PC-3 (cell line): ENCODE data around the gene BBS2. TPM values are rescaled to one million over a fixed set of nuclear protein-coding genes. Genes with fewer than 3 reads are reported as not detected.

Experiments
- ATAC-seq: fragments of 200-7000 bp; cut with Tn5 transposase; 2 replicates; pipeline ENCODE4 v1.9.1; 2020; ENCODE audit warnings: mild to moderate bottlenecking, moderate library complexity
- BruUV-seq: library from RNA; stranded (reverse); fragments of 400-500 nt; replicated peaks from 2 replicates; lab custom pipeline; 2021; lab: Mats Ljungman, UMichigan
- CTCF ChIA-PET: fragments of 300-600 bp; sonication (Branson Sonifier 250); formaldehyde crosslinking; loops from one replicate; lab custom pipeline; 2022; ENCODE audit warnings: antibody characterized with exemption; lab: Charles Lee
- POLR2A ChIA-PET: fragments of 300-600 bp; sonication (Branson Sonifier 250); formaldehyde crosslinking; loops from one replicate; lab custom pipeline; 2022; ENCODE audit warnings: antibody characterized with exemption; ENCODE audit not compliant: unreplicated experiment; lab: Charles Lee
- DNase-seq: peaks from one replicate; pipeline ENCODE4 v3.0.0-alpha.2; 2015
- H2AFZ ChIP-seq: fragments of 300-600 bp; sonication (generic); 2 replicates; pipeline ENCODE4 v1.6.0; 2016; ENCODE audit warnings: antibody characterized with exemption, low read length
- H3F3A ChIP-seq: fragments of 300-600 bp; sonication (generic); one replicate; pipeline ENCODE4 v1.6.0; 2017; ENCODE audit warnings: antibody characterized with exemption, low read length, control low read depth, mild to moderate bottlenecking; ENCODE audit not compliant: unreplicated experiment
- H3K27ac ChIP-seq: fragments of 300-600 bp; sonication (generic); 2 replicates; pipeline ENCODE4 v1.5.1; 2016; ENCODE audit warnings: mild to moderate bottlenecking, low read length
- H3K27me3 ChIP-seq: fragments of 300-600 bp; sonication (generic); 2 replicates; pipeline ENCODE4 v1.6.1; 2016; ENCODE audit warnings: low read length, mixed read lengths
- H3K36me3 ChIP-seq: fragments of 300-600 bp; sonication (generic); 2 replicates; pipeline ENCODE4 v1.6.1; 2016; ENCODE audit warnings: low read depth, mixed run types, low read length, mixed read lengths
- H3K4me1 ChIP-seq: fragments of 300-600 bp; sonication (generic); 2 replicates; pipeline ENCODE4 v1.5.1; 2016; ENCODE audit warnings: low read length; ENCODE audit not compliant: insufficient read depth
- H3K4me2 ChIP-seq: fragments of 300-600 bp; sonication (generic); 2 replicates; pipeline ENCODE4 v1.6.0; 2016; ENCODE audit warnings: low read length
- H3K4me3 ChIP-seq: fragments of 300-600 bp; sonication (generic); 2 replicates; pipeline ENCODE4 v1.5.1; 2016; ENCODE audit warnings: mild to moderate bottlenecking, low read length, mixed read lengths
- H3K79me2 ChIP-seq: fragments of 300-600 bp; sonication (generic); 2 replicates; pipeline ENCODE4 v1.6.1; 2017; ENCODE audit warnings: low read length, mixed read lengths
- H3K9ac ChIP-seq: fragments of 300-600 bp; sonication (generic); 2 replicates; pipeline ENCODE4 v1.6.0; 2016; ENCODE audit warnings: mild to moderate bottlenecking, low read length
- H3K9me2 ChIP-seq: fragments of 300-600 bp; sonication (generic); replicated peaks from 2 replicates; pipeline ENCODE4 v1.6.1; 2016; ENCODE audit warnings: mixed run types, low read length, mixed read lengths
- H3K9me3 ChIP-seq: fragments of 300-600 bp; sonication (generic); 2 replicates; pipeline ENCODE4 v1.6.1; 2016; ENCODE audit warnings: low read length, mixed read lengths
- H4K20me1 ChIP-seq: fragments of 300-600 bp; sonication (generic); 2 replicates; pipeline ENCODE4 v1.6.1; 2016; ENCODE audit warnings: low read length, mixed read lengths
- CTCF ChIP-seq: fragments of 300-600 bp; sonication (generic); conservative IDR thresholded peaks from 2 replicates; pipeline ENCODE4 v1.5.1; 2017; ENCODE audit warnings: antibody characterized with exemption, low read depth, mild to moderate bottlenecking, low read length
- EZH2 ChIP-seq: fragments of 300-600 bp; sonication (generic); IDR thresholded peaks from one replicate; pipeline ENCODE4 v1.6.1; 2017; ENCODE audit warnings: antibody characterized with exemption, mild to moderate bottlenecking, low read length; ENCODE audit not compliant: unreplicated experiment
- EZH2phosphoT487 ChIP-seq: fragments of 300-600 bp; sonication (generic); IDR thresholded peaks from 2 replicates; pipeline ENCODE4 v1.6.1; 2018; ENCODE audit warnings: mild to moderate bottlenecking, antibody characterized with exemption, low read length, borderline replicate concordance
- intact Hi-C: fragments of 100-400 bp; cut with micrococcal nuclease; formaldehyde crosslinking; loops from 2 replicates; pipeline ENCODE4 v1.9.0; 2023
- total RNA-seq: library from RNA; depleted of rRNA; stranded (reverse); fragments of >200 nt; gene quantifications from 2 replicates; pipeline ENCODE4 v1.2.3, GENCODE V29; 2014

The BBS2 gene
- total RNA-seq, 1 experiment from 2014 or later: 19.2 TPM

DNA sequence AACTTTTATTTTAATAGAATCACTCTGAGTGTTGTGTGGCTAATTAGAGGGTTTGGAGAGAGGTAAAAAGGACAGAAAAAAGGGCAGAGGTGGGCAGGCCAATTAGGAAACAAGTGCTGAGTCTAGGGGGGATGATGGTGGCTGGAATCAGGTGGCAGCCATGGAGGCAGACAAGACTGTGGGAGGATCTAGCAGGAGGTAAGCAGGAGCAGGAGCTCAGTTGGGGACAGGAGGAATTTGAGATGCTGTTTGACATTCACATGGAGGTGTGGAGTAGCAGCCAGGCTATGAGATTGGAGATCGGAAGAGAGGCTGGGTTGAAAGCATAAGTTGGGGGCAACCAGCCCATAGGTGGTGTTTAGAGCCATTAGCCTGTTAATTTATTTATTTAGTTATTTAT is 41.3 kb upstream of the BBS2 start:
- intact Hi-C loops: no loop called here
- no peaks in the 10 kb centered on the region for H4K20me1 ChIP-seq
- no peak overlapping the region for H3K27ac ChIP-seq
- ATAC-seq (no peak), DNase-seq (no peak)
- no peak for TF ChIP-seq EZH2phosphoT487
- no peaks in the 10 kb centered on the region; the same call in 1 of the 2 replicates for H3K4me1 ChIP-seq
- H2AFZ ChIP-seq: no peak overlapping the region
- H3K79me2 ChIP-seq: no peaks in the 10 kb centered on the region
- ChIA-PET POLR2A (no interaction called here), CTCF (no interaction called here)
- H3K36me3 ChIP-seq: no peaks in the 10 kb centered on the region
- H3K27me3 ChIP-seq: no peaks in the 10 kb centered on the region
- H3K4me2 ChIP-seq: no peak overlapping the region
- H3F3A ChIP-seq: no peaks in the 10 kb centered on the region
- H3K4me3 ChIP-seq: no peak overlapping the region
- H3K9me2 ChIP-seq: no peaks in the 10 kb centered on the region
- H3K9ac ChIP-seq: no peak overlapping the region
- BruUV-seq: no TSS peak
- H3K9me3 ChIP-seq: no peaks in the 10 kb centered on the region

- Histone ChIP-seq H3K9me2 (no peaks in the 10 kb centered on the region), H3K27ac (no peak overlapping the region), H3K9ac (no peak overlapping the region), H3K4me2 (no peak overlapping the region), H3K36me3 (no peaks in the 10 kb centered on the region), H3K79me2 (no peaks in the 10 kb centered on the region), H3K27me3 (no peaks in the 10 kb centered on the region), H3K9me3 (no peaks in the 10 kb centered on the region), H4K20me1 (no peaks in the 10 kb centered on the region), H3K4me3 (no peak overlapping the region), H3F3A (no peaks in the 10 kb centered on the region), H3K4me1 (no peaks in the 10 kb centered on the region; the same call in 1 of the 2 replicates), H2AFZ (no peak overlapping the region)
- no TSS peak for BruUV-seq
- CTCF ChIA-PET: no interaction called here
- intact Hi-C loops: no loop called here
- TF ChIP-seq EZH2 (no peak), EZH2phosphoT487 (no peak), CTCF (no peak)
- POLR2A ChIA-PET: no interaction called here
- DNase-seq (no peak), ATAC-seq (no peak)
These were observed 40.6 kb upstream of the BBS2 start for GRCh38 chr16:56560447-56560846.

GRCh38 chr16:56559109-56559508 is 39.3 kb upstream of the BBS2 start:
- TF ChIP-seq CTCF (no peak), EZH2 (no peak), EZH2phosphoT487 (no peak)
- Histone ChIP-seq H3K27ac (no peak overlapping the region), H3K79me2 (no peaks in the 10 kb centered on the region), H2AFZ (no peak overlapping the region), H3K27me3 (no peaks in the 10 kb centered on the region), H3K9me2 (no peaks in the 10 kb centered on the region), H3K9me3 (no peaks in the 10 kb centered on the region), H3K36me3 (no peaks in the 10 kb centered on the region), H3F3A (no peaks in the 10 kb centered on the region), H3K4me2 (no peak overlapping the region), H4K20me1 (no peaks in the 10 kb centered on the region), H3K9ac (no peak overlapping the region), H3K4me1 (no peaks in the 10 kb centered on the region; the same call in 1 of the 2 replicates), H3K4me3 (no peak overlapping the region)
- POLR2A ChIA-PET: no interaction called here
- CTCF ChIA-PET: no interaction called here
- DNase-seq: no peak
- intact Hi-C loops: no loop called here
- ATAC-seq: no peak
- no TSS peak for BruUV-seq
